ENCODE data around the gene ZDHHC7. TPM values are rescaled to one million over a fixed set of nuclear protein-coding genes. Genes with fewer than 3 reads are reported as not detected.
"Not testable (repeated sequence)": the region's sequence is repeated elsewhere in the genome, so short reads cannot be mapped to it uniquely, and the experiment has no call there.

ZDHHC7 gene
- polyA plus RNA-seq, 1 donor = 49.8 TPM

GRCh38 chr16:85032187-85032586 lies 20.9 kb upstream of the ZDHHC7 start:
- not testable (repeated sequence) for H3K27ac ChIP-seq (ENCODE audit: low read length); H3K4me1 ChIP-seq (ENCODE audit: control insufficient read depth, insufficient read depth, low read length); H3K4me3 ChIP-seq (ENCODE audit: low read length); H3K9me3 ChIP-seq (ENCODE audit: control insufficient read depth, low read depth, low read length); H3K36me3 ChIP-seq (ENCODE audit: control insufficient read depth, insufficient read depth, low read length); DNase-seq
- WGBS (ENCODE audit: insufficient coverage, low lambda C conversion rate) = no CpG with 5 or more reads among the region's 4 CpGs
- peaks cover 13% of the 10 kb centered on the region for H3K27me3 ChIP-seq (ENCODE audit: control insufficient read depth, insufficient read depth, low read length)

DNA sequence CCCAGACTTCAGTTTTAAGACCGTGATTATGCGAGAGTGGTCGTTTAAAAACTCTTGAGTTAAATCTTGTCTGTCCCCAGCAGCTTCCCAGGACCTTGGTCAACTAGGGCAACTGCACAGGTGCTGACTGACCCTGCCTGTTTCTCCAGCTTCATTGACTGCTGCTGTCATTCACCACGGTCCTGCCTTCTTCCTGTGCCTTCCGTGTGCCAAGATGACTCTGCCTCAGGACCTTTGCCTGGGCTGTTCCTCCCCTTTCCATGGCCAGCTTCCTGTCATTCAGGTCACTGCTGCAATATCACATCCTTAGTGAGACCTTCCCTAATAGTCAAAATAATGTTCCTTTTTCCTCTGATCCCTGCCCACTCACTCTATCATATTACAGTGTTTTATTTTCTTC lies 20.1 kb upstream of the ZDHHC7 start:
- WGBS (ENCODE audit: insufficient coverage, low lambda C conversion rate) = no CpG with 5 or more reads among the region's 5 CpGs
- Histone ChIP-seq H3K27ac (ENCODE audit: low read length) (no peak overlapping the region), H3K4me3 (ENCODE audit: low read length) (no peak overlapping the region), H3K36me3 (ENCODE audit: control insufficient read depth, insufficient read depth, low read length) (no peaks in the 10 kb centered on the region), H3K27me3 (ENCODE audit: control insufficient read depth, insufficient read depth, low read length) (peaks cover 13% of the 10 kb centered on the region), H3K4me1 (ENCODE audit: control insufficient read depth, insufficient read depth, low read length) (peaks cover 12% of the 10 kb centered on the region), H3K9me3 (ENCODE audit: control insufficient read depth, low read depth, low read length) (no peaks in the 10 kb centered on the region)
- DNase-seq = no peak

DNA sequence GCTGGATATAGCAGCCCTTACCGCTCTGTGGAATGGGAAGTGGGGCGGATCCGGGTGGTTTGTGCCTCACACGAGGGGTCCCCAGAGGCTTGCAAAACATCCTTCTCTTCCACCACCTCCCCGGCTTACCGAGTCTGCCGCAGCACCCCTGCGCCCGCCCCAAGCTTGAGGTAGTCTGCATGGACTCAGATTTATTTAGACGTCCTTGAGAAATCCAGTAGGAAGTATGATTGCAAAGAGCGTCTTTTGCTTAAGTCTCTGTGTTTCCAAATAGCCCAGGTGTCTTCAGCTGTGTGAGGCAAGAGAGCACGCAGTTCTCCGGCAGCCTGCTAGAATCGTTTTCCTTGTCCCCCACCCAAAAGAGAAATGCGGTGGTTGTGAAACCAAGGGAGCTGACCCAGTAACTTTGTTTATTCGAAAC lies 18.7 kb upstream of the ZDHHC7 start:
- WGBS (ENCODE audit: insufficient coverage, low lambda C conversion rate) = 73% methylated on average over 4 of the region's 16 CpGs
- no peak overlapping the region for H3K4me3 ChIP-seq (ENCODE audit: low read length)
- H3K9me3 ChIP-seq (ENCODE audit: control insufficient read depth, low read depth, low read length) = no peaks in the 10 kb centered on the region
- no peak overlapping the region for H3K27ac ChIP-seq (ENCODE audit: low read length)
- DNase-seq = no peak
- H3K36me3 ChIP-seq (ENCODE audit: control insufficient read depth, insufficient read depth, low read length) = no peaks in the 10 kb centered on the region
- H3K4me1 ChIP-seq (ENCODE audit: control insufficient read depth, insufficient read depth, low read length) = peaks cover 18% of the 10 kb centered on the region
- H3K27me3 ChIP-seq (ENCODE audit: control insufficient read depth, insufficient read depth, low read length) = peaks cover 13% of the 10 kb centered on the region

DNA sequence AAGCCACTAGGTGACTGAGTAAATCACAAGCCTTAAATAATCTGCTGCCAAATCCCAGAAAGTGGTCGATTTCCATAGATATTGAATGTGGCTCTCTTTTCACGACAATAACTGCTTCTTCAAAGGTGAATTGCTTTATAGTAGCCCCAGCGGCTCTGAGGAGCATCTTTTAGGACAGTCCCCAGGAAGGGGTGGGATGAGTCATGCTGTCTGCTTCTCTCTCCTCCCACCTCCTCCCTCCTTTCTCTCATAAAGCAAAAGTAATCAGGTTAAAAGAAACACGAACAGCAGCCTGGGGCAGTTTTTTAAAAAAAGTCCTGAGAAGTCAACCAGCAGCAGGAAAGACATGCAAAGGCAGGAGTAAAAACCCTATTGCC lies 18.1 kb upstream of the ZDHHC7 start:
- no CpG with 5 or more reads among the region's 4 CpGs for WGBS (ENCODE audit: insufficient coverage, low lambda C conversion rate)

GRCh38 chr16:85028685-85029407 lies 17.5 kb upstream of the ZDHHC7 start:
- Histone ChIP-seq H3K9me3 (ENCODE audit: control insufficient read depth, low read depth, low read length) (no peaks in the 10 kb centered on the region), H3K4me1 (ENCODE audit: control insufficient read depth, insufficient read depth, low read length) (peaks cover 18% of the 10 kb centered on the region), H3K36me3 (ENCODE audit: control insufficient read depth, insufficient read depth, low read length) (no peaks in the 10 kb centered on the region), H3K27me3 (ENCODE audit: control insufficient read depth, insufficient read depth, low read length) (peaks cover 13% of the 10 kb centered on the region), H3K27ac (ENCODE audit: low read length) (no peak overlapping the region), H3K4me3 (ENCODE audit: low read length) (no peak overlapping the region)
- 81% methylated on average over 5 of the region's 17 CpGs for WGBS (ENCODE audit: insufficient coverage, low lambda C conversion rate)
- DNase-seq = peak in 1 of 2 donors; percentile 29

More for the DNA sequence above, 18.1 kb upstream of the ZDHHC7 start:
- no peak for DNase-seq
- Histone ChIP-seq H3K4me3 (ENCODE audit: low read length) (no peak overlapping the region), H3K9me3 (ENCODE audit: control insufficient read depth, low read depth, low read length) (no peaks in the 10 kb centered on the region), H3K36me3 (ENCODE audit: control insufficient read depth, insufficient read depth, low read length) (no peaks in the 10 kb centered on the region), H3K4me1 (ENCODE audit: control insufficient read depth, insufficient read depth, low read length) (peaks cover 18% of the 10 kb centered on the region), H3K27ac (ENCODE audit: low read length) (no peak overlapping the region), H3K27me3 (ENCODE audit: control insufficient read depth, insufficient read depth, low read length) (peaks cover 13% of the 10 kb centered on the region)

DNA sequence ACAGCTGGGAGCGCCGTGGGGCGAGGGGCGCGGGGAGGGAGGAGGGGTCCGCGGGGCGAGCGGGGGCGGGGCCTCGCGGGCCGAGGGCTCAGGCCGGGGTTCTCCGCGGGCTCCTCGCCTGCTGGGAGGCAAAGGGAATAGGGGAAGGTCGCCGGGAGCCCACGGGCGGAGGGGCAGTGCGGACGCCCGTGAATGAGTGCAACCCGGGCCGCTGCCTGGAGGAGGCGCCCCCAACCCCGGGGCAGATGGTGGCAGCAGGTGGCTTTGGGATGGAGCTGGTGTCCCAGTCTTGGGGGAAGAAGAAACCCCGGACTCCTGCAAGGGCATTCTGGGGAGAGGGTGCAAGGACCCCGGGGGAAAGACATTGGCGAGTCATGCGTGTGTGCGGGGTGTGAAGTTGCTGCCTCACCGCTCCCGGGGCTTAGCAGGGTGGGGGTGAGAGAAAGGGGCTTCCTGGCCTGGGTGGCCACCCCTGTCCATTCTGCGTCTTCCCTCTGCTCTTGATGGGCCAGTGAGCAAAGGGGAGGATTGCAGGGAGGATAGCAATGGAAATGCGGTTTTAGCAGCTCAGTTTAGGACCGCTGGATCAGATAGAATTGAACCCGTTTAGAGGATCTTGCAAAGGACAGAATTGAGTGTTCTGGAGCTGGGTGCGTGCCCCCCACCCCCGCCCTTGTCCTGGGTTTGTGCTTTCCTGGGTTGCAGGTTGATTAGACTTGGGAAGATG lies 16.8 kb upstream of the ZDHHC7 start:
- Histone ChIP-seq H3K27me3 (ENCODE audit: control insufficient read depth, insufficient read depth, low read length) (peaks cover 13% of the 10 kb centered on the region), H3K36me3 (ENCODE audit: control insufficient read depth, insufficient read depth, low read length) (no peaks in the 10 kb centered on the region), H3K9me3 (ENCODE audit: control insufficient read depth, low read depth, low read length) (no peaks in the 10 kb centered on the region), H3K27ac (ENCODE audit: low read length) (no peak overlapping the region), H3K4me1 (ENCODE audit: control insufficient read depth, insufficient read depth, low read length) (peaks cover 18% of the 10 kb centered on the region), H3K4me3 (ENCODE audit: low read length) (peak overlapping the region; percentile 60)
- no CpG with 5 or more reads among the region's 41 CpGs for WGBS (ENCODE audit: insufficient coverage, low lambda C conversion rate)
- DNase-seq = no peak

DNA sequence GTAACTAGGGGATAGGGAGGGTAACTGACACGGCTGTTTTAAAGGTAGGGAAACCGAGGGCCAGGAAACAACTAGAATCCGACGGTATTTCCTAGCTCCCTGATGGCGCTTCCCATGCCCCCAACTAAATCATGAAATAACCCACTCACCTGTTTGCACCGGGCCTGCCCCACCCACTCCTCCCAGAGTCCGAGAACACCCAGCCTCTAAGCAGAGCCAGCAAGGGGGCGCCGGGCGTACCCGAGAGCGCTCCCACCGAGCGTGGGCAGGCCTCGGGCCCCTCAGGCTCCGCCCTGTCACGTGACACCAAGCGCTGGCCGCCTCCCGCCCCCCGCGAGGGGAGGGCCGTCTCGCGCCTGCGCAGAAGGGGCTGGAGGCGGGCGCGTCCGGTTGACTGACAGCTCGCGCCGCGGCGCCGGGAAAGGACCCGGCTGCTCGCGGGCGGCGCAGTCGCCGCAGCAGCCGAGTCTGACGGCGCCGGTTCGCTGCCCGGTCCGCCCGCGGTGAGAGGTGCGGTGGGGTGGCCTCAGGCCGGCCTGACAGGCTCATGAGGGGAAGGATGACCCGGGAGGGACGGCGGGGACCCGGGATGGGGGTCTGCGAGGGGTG lies 16.1 kb upstream of the ZDHHC7 start, which contains the start of gene KIAA0513:
KIAA0513 (plus strand) TSS at position 447 of the 609 bp plus-strand sequence. CDS start 39,277 bp downstream, outside the sequence.
- Histone ChIP-seq H3K4me3 (ENCODE audit: low read length) (peak within 1 kb of the TSS; percentile 96), H3K27me3 (ENCODE audit: control insufficient read depth, insufficient read depth, low read length) (peaks cover 13% of the 10 kb centered on the region), H3K4me1 (ENCODE audit: control insufficient read depth, insufficient read depth, low read length) (peaks cover 18% of the 10 kb centered on the region), H3K9me3 (ENCODE audit: control insufficient read depth, low read depth, low read length) (no peaks in the 10 kb centered on the region), H3K27ac (ENCODE audit: low read length) (peak within 1 kb of the TSS; percentile 76), H3K36me3 (ENCODE audit: control insufficient read depth, insufficient read depth, low read length) (no peaks in the 10 kb centered on the region)
- DNase-seq = peak; percentile 95 to 96
- WGBS (ENCODE audit: insufficient coverage, low lambda C conversion rate) = no CpG with 5 or more reads among the region's 59 CpGs

DNA sequence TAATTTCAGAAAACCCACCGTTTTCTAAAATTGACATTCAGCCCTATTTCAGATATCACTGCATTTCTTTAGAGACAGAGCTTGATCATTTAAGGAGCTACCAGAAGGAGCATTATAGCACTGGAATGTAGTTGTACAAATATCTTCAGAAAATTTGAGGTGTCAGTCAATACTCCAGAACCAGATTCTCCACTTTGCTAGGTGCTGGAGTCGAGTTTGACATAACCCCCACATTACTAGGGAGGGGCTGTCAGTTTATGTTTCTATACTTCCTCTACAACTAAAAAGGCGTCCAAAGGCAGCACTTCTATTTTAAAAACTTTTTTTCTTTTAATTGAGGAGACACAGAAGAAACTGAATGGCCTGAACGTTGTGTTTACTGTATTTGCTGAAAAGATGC lies 15.4 kb upstream of the ZDHHC7 start:
- peak overlapping the region; percentile 76 for H3K27ac ChIP-seq (ENCODE audit: low read length)
- H3K27me3 ChIP-seq (ENCODE audit: control insufficient read depth, insufficient read depth, low read length) = peaks cover 13% of the 10 kb centered on the region
- 30% methylated on average over 3 of the region's 4 CpGs for WGBS (ENCODE audit: insufficient coverage, low lambda C conversion rate)
- DNase-seq = no peak
- no peaks in the 10 kb centered on the region for H3K36me3 ChIP-seq (ENCODE audit: control insufficient read depth, insufficient read depth, low read length)
- H3K4me3 ChIP-seq (ENCODE audit: low read length) = peak overlapping the region; percentile 96
- H3K4me1 ChIP-seq (ENCODE audit: control insufficient read depth, insufficient read depth, low read length) = peaks cover 18% of the 10 kb centered on the region
- H3K9me3 ChIP-seq (ENCODE audit: control insufficient read depth, low read depth, low read length) = no peaks in the 10 kb centered on the region

- Histone ChIP-seq H3K4me3 (ENCODE audit: low read length) (no peak overlapping the region), H3K4me1 (ENCODE audit: control insufficient read depth, insufficient read depth, low read length) (peaks cover 18% of the 10 kb centered on the region), H3K9me3 (ENCODE audit: control insufficient read depth, low read depth, low read length) (no peaks in the 10 kb centered on the region), H3K27ac (ENCODE audit: low read length) (no peak overlapping the region), H3K27me3 (ENCODE audit: control insufficient read depth, insufficient read depth, low read length) (peaks cover 13% of the 10 kb centered on the region), H3K36me3 (ENCODE audit: control insufficient read depth, insufficient read depth, low read length) (no peaks in the 10 kb centered on the region)
- WGBS (ENCODE audit: insufficient coverage, low lambda C conversion rate) = 0% methylated on average over 1 of the region's 8 CpGs
- DNase-seq = peak in 1 of 2 donors; percentile 39
These were observed 14.7 kb upstream of the ZDHHC7 start for GRCh38 chr16:85025781-85026653.
